Measurements from ENCODE around the gene GRM5. TPM values are rescaled to one million over a fixed set of nuclear protein-coding genes. Genes with fewer than 3 reads are reported as not detected.

Gene GRM5
- total RNA-seq, 1 donor from 2014 or later: not detected

DNA sequence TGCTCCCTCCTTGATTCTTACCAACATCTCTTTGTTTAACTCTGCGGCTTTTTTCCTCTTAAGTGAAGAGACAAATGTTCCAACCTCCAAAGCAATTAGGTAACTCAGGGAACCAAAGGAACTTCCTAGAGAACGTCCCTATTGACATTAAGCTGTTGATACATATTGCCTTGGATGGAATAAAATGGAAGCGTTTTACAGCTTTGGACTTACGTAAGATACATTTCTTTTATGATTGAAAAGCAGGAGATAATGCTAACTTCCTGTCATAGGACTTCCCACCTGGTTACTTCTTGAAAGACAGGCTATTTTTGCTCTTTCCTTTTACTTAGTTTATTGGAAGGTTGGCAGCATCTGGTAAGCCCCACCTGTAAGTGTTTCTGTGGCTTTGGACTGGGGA is 482.5 kb downstream of the GRM5 start:
- no peaks in the 10 kb centered on the region for H3K27me3 ChIP-seq
- no peak for DNase-seq (ENCODE audit: extremely low spot score in 2 of 2)

GRCh38 chr11:88579466-88579865 is 486.3 kb downstream of the GRM5 start:
- no peak overlapping the region for H3K27ac ChIP-seq
- H3K4me3 ChIP-seq: no peak overlapping the region
- no peaks in the 10 kb centered on the region for H3K9me3 ChIP-seq
- DNase-seq (ENCODE audit: extremely low spot score in 2 of 2): no peak
- intact Hi-C loops (cut with DNase I): no loop called here
- no peaks in the 10 kb centered on the region for H3K36me3 ChIP-seq
- H3K4me1 ChIP-seq: no peaks in the 10 kb centered on the region
- no peaks in the 10 kb centered on the region for H3K27me3 ChIP-seq
- TF ChIP-seq POLR2A (IDR thresholded peaks at IDR 0.05) (no peak), POLR2AphosphoS5 (IDR thresholded peaks at IDR 0.05; ENCODE audit: insufficient read depth in 1 of 2, low read depth in 1 of 2) (no peak), CTCF (IDR thresholded peaks at IDR 0.05) (no peak)

More for the DNA sequence above, 482.5 kb downstream of the GRM5 start:
- Histone ChIP-seq H3K4me1 (no peaks in the 10 kb centered on the region), H3K36me3 (no peaks in the 10 kb centered on the region), H3K9me3 (no peaks in the 10 kb centered on the region), H3K27ac (no peak overlapping the region), H3K4me3 (no peak overlapping the region)
- TF ChIP-seq CTCF (IDR thresholded peaks at IDR 0.05) (no peak), POLR2AphosphoS5 (IDR thresholded peaks at IDR 0.05; ENCODE audit: insufficient read depth in 1 of 2, low read depth in 1 of 2) (no peak), POLR2A (IDR thresholded peaks at IDR 0.05) (no peak)
- intact Hi-C loops (cut with DNase I): no loop called here

DNA sequence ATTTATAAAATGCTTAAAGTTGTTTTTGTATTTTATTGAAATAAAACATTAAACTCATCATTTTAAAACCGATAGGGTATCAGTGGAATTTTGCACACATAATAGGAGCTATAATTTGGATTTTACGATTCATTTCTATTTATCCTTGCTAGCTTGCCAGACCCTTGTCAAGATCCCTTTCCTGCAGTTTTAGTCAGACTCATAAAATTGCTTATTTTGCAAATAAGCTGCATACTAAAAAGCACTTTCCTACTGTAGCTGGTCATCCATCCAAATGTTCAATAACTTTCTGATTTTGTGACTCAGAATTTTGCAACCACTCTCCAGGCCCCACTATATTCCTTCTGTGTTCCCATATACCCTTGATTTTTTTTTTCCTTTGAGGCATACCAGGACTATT is 489.0 kb downstream of the GRM5 start:
- H3K36me3 ChIP-seq: no peaks in the 10 kb centered on the region
- intact Hi-C loops (cut with DNase I): no loop called here
- no peak for DNase-seq (ENCODE audit: extremely low spot score in 2 of 2)
- no peak overlapping the region for H3K4me3 ChIP-seq
- TF ChIP-seq POLR2A (IDR thresholded peaks at IDR 0.05) (no peak), POLR2AphosphoS5 (IDR thresholded peaks at IDR 0.05; ENCODE audit: insufficient read depth in 1 of 2, low read depth in 1 of 2) (no peak), CTCF (IDR thresholded peaks at IDR 0.05) (no peak)
- no peaks in the 10 kb centered on the region for H3K4me1 ChIP-seq
- no peak overlapping the region for H3K27ac ChIP-seq
- H3K9me3 ChIP-seq: no peaks in the 10 kb centered on the region
- H3K27me3 ChIP-seq: no peaks in the 10 kb centered on the region

- Histone ChIP-seq H3K4me1 (no peaks in the 10 kb centered on the region), H3K36me3 (no peaks in the 10 kb centered on the region), H3K4me3 (no peak overlapping the region), H3K9me3 (no peaks in the 10 kb centered on the region), H3K27me3 (no peaks in the 10 kb centered on the region), H3K27ac (no peak overlapping the region)
- no peak for TF ChIP-seq POLR2AphosphoS5 (IDR thresholded peaks at IDR 0.05; ENCODE audit: insufficient read depth in 1 of 2, low read depth in 1 of 2)
- TF ChIP-seq POLR2A (IDR thresholded peaks at IDR 0.05): no peak
- no peak for TF ChIP-seq CTCF (IDR thresholded peaks at IDR 0.05)
- DNase-seq (ENCODE audit: extremely low spot score in 2 of 2): no peak
- intact Hi-C loops (cut with DNase I): no loop called here
These were observed 489.9 kb downstream of the GRM5 start for GRCh38 chr11:88575916-88576315.

DNA sequence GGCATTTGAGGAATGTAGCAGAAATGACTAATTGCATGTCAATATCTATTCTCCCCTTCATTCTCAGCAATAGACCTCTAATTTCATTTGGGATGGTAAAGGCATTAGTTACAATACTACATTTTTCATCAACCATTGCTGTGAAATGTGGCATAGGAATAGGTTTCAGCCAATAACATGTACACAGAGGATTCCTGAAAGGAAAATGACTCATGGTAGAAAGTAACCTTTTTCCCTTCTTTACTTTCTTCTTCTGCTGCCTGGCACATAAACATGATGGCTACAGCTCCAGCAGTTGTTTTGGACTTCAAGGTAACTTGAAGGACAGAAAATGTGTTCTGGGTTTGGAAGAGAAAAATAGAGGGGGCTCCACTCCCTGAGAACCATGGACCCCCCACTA is 496.4 kb downstream of the GRM5 start:
- intact Hi-C loops (cut with DNase I): no loop called here
- TF ChIP-seq POLR2AphosphoS5 (IDR thresholded peaks at IDR 0.05; ENCODE audit: insufficient read depth in 1 of 2, low read depth in 1 of 2): no peak
- TF ChIP-seq POLR2A (IDR thresholded peaks at IDR 0.05): no peak
- no peak for TF ChIP-seq CTCF (IDR thresholded peaks at IDR 0.05)
- H3K4me3 ChIP-seq: no peak overlapping the region
- H3K27me3 ChIP-seq: no peaks in the 10 kb centered on the region
- no peak for DNase-seq (ENCODE audit: extremely low spot score in 2 of 2)
- H3K9me3 ChIP-seq: no peaks in the 10 kb centered on the region
- H3K27ac ChIP-seq: no peak overlapping the region
- H3K4me1 ChIP-seq: no peaks in the 10 kb centered on the region
- no peaks in the 10 kb centered on the region for H3K36me3 ChIP-seq

Measured in vagina (tissue), 2 donors.